ENCODE data around the gene TRIM50.

- TF ChIP-seq, protein P1, sequence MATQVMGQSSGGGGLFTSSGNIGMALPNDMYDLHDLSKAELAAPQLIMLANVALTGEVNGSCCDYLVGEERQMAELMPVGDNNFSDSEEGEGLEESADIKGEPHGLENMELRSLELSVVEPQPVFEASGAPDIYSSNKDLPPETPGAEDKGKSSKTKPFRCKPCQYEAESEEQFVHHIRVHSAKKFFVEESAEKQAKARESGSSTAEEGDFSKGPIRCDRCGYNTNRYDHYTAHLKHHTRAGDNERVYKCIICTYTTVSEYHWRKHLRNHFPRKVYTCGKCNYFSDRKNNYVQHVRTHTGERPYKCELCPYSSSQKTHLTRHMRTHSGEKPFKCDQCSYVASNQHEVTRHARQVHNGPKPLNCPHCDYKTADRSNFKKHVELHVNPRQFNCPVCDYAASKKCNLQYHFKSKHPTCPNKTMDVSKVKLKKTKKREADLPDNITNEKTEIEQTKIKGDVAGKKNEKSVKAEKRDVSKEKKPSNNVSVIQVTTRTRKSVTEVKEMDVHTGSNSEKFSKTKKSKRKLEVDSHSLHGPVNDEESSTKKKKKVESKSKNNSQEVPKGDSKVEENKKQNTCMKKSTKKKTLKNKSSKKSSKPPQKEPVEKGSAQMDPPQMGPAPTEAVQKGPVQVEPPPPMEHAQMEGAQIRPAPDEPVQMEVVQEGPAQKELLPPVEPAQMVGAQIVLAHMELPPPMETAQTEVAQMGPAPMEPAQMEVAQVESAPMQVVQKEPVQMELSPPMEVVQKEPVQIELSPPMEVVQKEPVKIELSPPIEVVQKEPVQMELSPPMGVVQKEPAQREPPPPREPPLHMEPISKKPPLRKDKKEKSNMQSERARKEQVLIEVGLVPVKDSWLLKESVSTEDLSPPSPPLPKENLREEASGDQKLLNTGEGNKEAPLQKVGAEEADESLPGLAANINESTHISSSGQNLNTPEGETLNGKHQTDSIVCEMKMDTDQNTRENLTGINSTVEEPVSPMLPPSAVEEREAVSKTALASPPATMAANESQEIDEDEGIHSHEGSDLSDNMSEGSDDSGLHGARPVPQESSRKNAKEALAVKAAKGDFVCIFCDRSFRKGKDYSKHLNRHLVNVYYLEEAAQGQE (IDR thresholded peaks at IDR 0.05; ENCODE audit: low read depth), result no peak
- TF ChIP-seq FOXM1 (IDR thresholded peaks at IDR 0.05; ENCODE audit: borderline replicate concordance, low read depth) (no peak), CEBPB (IDR thresholded peaks at IDR 0.05) (no peak), CREB1 (IDR thresholded peaks at IDR 0.05; ENCODE audit: low read depth) (no peak), RAD21 (IDR thresholded peaks at IDR 0.05; ENCODE audit: low read depth) (no peak), TAF1 (IDR thresholded peaks at IDR 0.05; ENCODE audit: low read depth) (no peak)
Measured at GRCh38 chr7:73303546-73303945, 24.3 kb downstream of the TRIM50 start.
